ENCODE data around the gene PAX6. TPM values are rescaled to one million over a fixed set of nuclear protein-coding genes. Genes with fewer than 3 reads are reported as not detected.

PAX6 gene
- total and polyA plus RNA-seq, 2 of the 4 experiments (the other 2 are of a cell fraction) = not detected

DNA sequence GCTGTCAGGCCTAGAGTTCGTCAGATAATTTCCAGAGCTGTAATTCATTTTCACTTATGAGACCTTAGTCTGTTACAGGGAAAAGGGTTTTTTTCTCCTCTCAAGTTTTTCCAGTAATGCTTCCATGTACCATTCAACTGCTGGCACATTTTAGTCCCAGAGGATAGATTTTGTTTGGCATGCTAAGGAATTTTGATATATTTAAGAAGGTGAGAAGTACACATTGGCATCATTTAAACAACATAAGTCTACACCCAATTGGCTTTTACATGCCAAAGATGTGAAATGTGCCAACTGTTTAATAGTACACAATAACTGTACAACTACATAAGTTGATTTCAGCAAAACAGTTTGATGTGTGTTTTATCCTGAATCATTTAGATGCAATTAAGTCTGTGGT lies 71.0 kb downstream of the PAX6 start:
- H4K20me1 ChIP-seq (ENCODE audit: insufficient read depth, low read length) = no peaks in the 10 kb centered on the region
- H4K8ac ChIP-seq (ENCODE audit: low read depth in 2 of 2, low read length in 2 of 2) = no peak overlapping the region
- in situ Hi-C loops (cut with MboI; ENCODE audit: low sequenced_read_pairs) (no loop called here), intact Hi-C loops (cut with micrococcal nuclease) (loop anchor here (10.0 kb wide), 1 partner anchor 1015 kb away; no protein-coding TSS in a partner anchor), dilution Hi-C loops (cut with HindIII; ENCODE audit: low sequenced_read_pairs, unreplicated experiment) (no loop called here)
- H3K9me3 ChIP-seq (ENCODE audit: control insufficient read depth, insufficient read depth, low read length) = no peaks in the 10 kb centered on the region
- no peaks in the 10 kb centered on the region for H3K79me1 ChIP-seq (ENCODE audit: low read depth in 1 of 2, low read length in 2 of 2)
- no TSS peak for BruUV-seq (replicated peaks)
- H3K36me3 ChIP-seq (ENCODE audit: control insufficient read depth, insufficient read depth, low read length) = no peaks in the 10 kb centered on the region
- H3K4ac ChIP-seq (ENCODE audit: low read depth, low read length) = no peak overlapping the region
- H2AK5ac ChIP-seq (ENCODE audit: low read depth, low read length) = no peak overlapping the region
- no peaks in the 10 kb centered on the region for H3K9me1 ChIP-seq (ENCODE audit: insufficient read depth, low read length)
- no peak overlapping the region for H3K4me3 ChIP-seq (ENCODE audit: insufficient read depth, low read depth, low read length)
- H3K14ac ChIP-seq (replicated peaks; ENCODE audit: low read depth, low read length) = no peak overlapping the region
- no peak overlapping the region for H3K23ac ChIP-seq (ENCODE audit: low read depth, low read length)
- no peak overlapping the region for H3K4me2 ChIP-seq (ENCODE audit: low read depth, low read length)
- ChIA-PET CTCF (no interaction called here), POLR2A (ENCODE audit: unreplicated experiment) (no interaction called here)
- no peak for ATAC-seq (ENCODE audit: low read depth)
- no peak overlapping the region for H2BK15ac ChIP-seq (ENCODE audit: low read depth, low read length)
- no peaks in the 10 kb centered on the region for H3K27me3 ChIP-seq (ENCODE audit: control insufficient read depth, insufficient read depth, low read length)
- H3K4me1 ChIP-seq (ENCODE audit: control insufficient read depth, insufficient read depth, low read length) = no peaks in the 10 kb centered on the region
- no peak overlapping the region for H3K18ac ChIP-seq (ENCODE audit: low read depth, low read length)
- no peak overlapping the region for H2BK20ac ChIP-seq (ENCODE audit: low read depth, low read length)
- no peak overlapping the region for H2BK120ac ChIP-seq (ENCODE audit: low read depth, low read length)
- H3K56ac ChIP-seq (ENCODE audit: extremely low read depth, insufficient read depth, low read length) = no peak overlapping the region
- H2AK9ac ChIP-seq (replicated peaks; ENCODE audit: low read depth, low read length, poor library complexity) = no peak overlapping the region
- no peak overlapping the region for H4K5ac ChIP-seq (ENCODE audit: low read depth, low read length)
- TF ChIP-seq, protein P1, sequence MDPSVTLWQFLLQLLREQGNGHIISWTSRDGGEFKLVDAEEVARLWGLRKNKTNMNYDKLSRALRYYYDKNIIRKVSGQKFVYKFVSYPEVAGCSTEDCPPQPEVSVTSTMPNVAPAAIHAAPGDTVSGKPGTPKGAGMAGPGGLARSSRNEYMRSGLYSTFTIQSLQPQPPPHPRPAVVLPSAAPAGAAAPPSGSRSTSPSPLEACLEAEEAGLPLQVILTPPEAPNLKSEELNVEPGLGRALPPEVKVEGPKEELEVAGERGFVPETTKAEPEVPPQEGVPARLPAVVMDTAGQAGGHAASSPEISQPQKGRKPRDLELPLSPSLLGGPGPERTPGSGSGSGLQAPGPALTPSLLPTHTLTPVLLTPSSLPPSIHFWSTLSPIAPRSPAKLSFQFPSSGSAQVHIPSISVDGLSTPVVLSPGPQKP (IDR thresholded peaks at IDR 0.05; ENCODE audit: borderline replicate concordance, low read depth, low read length) = no peak
- no peak overlapping the region for H2AFZ ChIP-seq (replicated peaks; ENCODE audit: low read length, poor library complexity)
- no peak overlapping the region for H4K91ac ChIP-seq (ENCODE audit: insufficient read depth, low read depth, low read length)
- no peak overlapping the region for H2BK5ac ChIP-seq (ENCODE audit: low read depth, low read length, poor library complexity, severe bottlenecking)
- H3K9ac ChIP-seq (ENCODE audit: low read depth, low read length) = no peak overlapping the region
- no peak overlapping the region for H3K27ac ChIP-seq (ENCODE audit: insufficient read depth, low read length)
- no CpG with 5 or more reads among the region's 1 CpG for WGBS, 2 experiments (ENCODE audit: extremely low coverage in 2 of 2, insufficient read length in 1 of 2)
- DNase-seq = no peak

Measured in IMR-90 (cell line).